GF-D8 (cell line): ENCODE measurements around the gene HES4.
"Not testable (repeated sequence)": the region's sequence is repeated elsewhere in the genome, so short reads cannot be mapped to it uniquely, and the experiment has no call there.

Experiments used
- DNase-seq: peaks from one replicate; lab custom pipeline; 2025; lab: John Stamatoyannopoulos, UW

The HES4 gene

DNA sequence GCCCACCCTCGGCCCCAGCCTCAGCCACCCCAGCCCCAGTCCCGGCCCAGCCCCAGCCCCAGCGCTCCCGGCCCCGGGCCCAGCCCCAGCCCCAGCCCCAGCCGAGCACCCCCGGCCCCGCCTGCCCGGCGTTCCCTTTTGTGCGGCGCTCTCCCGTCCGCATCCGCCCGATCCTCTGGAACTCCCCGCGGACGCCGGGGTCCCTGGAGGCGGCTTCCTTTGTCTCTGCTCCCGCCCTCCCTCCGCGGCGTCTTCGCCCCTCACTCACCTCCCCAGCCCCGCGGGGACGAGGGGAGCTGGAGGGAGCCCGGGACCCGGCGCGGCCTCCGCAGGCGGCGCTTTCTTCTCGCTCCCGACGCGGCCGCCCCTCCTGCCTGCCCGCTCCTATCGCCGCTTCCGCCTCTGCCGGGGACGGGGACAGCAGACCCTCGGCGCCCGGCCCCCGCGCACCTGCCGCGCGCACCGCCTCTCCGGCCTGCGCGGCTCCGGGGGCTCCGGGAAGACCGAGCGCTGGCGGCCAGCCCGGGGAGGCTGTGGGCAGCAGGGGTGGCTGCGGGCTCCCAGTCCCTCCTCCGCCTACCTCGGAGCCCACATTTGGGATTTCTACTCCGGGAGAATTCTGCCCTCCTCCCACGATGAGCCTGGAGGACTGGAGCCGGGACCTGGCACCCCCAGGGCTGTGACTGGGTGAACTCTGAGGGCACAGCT lies 34.0 kb upstream of the HES4 start:
- DNase-seq = no peak

DNA sequence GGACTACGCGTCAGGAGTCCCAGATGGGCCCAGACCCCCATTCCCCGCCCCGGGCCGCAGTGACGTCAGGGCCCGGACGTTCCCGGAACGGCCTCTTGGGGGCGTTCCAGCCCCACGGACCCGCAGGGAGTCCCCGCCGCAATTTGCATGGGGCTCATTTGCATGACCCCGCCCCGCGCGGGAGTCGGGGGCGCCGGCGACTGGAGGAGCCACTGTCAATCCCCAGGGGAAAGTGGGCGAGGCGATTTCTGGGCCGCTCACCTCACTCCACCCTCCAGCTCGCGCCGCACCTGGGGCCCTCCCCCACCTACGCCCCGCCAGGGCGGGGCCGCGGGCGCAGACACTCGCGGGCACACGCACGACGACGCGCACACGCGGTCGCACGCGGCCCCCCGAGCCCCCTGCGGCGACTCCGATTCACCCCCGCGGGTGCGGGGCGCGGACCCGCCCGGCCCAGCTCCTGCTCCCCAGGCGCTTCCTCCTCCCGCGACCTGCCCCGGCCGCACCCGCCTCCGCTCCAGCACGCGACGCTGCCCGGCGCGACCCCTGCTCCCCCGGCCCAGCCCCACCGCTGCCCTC lies 33.2 kb upstream of the HES4 start:
- peak; percentile 15 for DNase-seq

DNA sequence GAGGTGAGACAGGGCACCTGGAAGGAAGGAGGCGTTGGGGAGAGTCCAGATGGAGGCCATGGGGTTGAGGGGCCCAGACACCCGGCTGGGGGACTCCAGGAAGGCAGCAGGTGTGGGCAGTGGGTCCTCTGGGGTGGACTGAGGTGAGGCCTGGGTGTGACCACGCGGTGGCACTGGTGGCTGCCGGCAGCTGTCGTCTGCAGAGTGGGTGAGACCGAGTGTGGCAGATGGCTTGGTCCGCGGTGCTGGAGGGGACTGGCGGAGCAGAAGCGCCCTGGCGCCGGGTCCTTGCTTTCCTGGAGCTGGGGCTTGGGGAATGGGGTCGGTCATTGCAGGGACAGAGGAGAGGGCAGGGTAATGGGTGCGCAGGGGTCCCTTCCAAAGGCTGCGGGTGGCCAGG lies 32.5 kb upstream of the HES4 start:
- DNase-seq = no peak

DNA sequence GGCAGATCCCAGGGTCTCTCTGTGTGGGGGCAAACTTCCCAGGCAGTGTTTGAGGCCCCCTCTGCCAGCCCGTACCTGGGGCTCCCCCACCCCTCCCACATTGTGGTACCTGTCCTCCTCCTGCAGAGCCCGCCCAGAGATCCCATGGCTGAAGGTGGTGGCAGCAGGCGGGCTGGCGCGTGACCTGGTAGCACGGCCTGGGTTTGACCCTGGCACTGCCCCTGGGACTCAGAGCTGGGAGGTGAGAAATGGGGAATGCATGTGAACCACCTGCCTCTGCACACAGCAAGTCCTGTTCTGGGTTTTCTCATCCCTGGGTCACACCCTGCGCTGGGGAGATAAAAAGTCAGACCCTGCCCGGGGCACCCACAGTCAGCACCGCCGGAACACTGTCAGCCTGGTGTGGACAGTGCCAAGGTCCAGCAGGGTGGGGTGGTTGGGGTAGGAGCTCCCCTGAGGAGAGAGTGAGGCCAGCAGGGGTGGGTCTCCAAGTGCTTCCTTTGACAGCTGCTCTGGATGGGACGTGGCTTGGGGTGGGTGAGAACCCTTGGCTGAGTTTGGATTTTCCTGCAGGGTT lies 31.9 kb upstream of the HES4 start:
- no peak for DNase-seq

DNA sequence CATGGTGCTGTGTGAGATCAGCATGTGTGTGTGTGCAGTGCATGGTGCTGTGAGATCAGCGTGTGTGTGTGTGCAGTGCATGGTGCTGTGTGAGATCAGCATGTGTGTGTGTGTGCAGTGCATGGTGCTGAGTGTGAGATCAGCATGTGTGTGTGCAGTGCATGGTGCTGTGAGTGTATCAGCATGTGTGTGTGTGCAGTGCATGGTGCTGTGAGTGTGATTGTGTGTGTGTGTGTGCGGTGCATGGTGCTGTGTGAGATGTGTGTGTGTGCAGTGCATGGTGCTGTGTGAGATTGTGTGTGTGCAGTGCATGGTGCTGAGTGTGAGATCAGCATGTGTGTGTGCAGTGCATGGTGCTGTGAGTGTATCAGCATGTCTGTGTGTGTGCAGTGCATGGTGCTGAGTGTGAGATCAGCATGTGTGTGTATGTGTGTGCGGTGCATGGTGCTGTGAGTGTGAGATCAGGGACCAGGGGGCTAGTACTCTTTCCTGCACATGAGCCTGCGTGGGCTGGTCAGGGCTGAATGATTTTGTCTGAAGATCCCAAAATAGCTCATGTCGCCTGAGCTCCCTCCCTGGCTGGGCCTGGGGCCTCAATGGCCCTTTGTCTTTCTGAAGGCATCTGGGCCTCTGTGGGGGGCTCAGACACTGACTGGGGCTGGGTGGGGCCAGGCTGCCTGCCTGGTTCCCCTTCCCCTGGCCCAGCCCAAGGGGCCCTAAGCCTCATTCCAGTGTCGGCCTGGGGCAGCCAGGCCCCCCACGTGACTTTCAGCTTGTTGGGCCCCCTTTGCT lies 31.2 kb upstream of the HES4 start:
- not testable (repeated sequence) for DNase-seq

- no peak for DNase-seq
Observed at GRCh38 chr1:1027791-1028190, 27.9 kb upstream of the HES4 start.

DNA sequence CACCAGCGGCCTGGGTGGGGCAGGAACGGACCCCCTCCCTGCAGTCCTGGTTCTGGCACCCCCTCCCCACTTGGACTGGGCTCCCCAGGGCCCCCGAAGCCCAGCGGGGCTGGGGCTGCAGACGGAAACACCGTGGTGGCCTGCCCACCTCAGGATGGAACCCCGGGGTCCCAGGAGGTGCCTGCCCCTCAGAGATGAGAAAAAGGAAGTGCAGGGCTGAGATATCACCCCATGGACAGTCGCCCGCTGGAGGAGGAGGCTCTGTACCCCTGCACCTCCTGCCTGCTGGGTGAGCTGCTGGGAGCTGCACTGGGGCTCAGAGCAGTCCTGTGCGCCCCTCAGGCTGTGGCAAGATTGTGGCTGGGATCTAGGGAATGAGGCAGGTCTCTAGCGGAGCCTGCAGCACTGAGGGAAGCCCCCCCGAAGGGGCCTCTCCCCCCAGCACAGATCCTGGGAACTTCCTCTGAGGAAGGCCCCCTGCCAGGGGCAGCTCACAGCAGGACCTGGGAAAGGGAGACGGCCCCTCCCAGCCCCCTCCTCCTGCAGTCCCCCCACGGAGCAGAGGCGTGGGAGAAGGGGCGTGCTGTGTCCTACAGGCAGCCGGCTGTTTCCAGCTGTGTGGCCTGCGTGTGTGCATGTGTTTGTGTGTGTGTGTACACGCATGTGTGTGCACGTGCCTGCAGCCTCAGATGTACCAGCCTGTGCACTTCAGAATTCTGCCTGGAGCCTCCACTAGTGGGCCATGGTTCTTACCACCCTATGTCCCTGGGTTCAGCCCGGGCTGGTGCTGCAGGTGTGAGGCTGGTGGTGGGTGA lies 26.9 kb upstream of the HES4 start:
- DNase-seq = no peak

GRCh38 chr1:1025730-1026129 lies 25.8 kb upstream of the HES4 start:
- DNase-seq = no peak

DNA sequence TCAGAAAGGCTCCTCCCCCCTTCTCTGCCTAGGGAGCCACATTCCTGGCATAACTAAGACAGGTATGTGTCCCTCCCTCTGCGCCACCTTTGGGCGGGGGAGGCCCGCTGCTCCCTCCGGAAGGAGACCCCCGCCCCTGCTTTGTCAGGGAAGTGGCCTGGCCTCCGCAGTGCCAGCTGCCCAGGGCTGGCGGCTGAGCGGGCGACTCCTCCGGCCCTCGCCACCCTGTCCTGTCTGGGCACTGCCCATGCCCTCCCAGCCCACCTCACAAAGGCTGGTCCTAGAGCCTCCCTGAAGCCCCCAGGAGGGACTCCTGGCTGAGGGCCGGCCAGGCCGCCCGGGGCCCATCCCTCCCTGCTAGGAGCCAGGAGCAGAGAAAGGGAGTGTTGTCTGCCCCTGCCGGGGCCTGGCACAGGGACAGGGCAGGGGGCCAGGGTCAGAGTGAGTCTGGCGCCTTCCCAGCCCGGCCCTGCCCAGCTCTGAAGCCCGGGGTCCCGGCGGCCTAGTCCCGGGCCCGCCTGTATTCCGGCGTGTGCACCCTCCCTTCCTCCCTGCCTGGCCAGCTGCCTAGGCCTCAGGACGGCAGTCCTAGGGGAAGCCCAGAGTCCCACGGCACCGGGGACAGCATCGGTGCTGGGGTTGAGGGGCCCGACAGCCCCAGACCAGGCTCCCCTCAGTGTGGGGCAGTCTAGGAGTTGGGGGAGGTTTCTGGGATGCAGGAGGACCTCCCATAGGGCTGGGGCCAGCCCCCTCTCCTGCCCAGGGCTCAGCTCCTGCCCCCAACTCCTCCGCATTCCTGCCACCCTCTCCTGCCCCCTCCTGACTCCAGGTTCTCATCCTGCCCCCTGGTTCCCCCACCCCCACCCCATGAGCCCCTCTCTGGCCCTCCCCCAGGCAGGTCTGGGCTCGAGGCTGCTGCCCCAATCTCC lies 25.1 kb upstream of the HES4 start:
- DNase-seq = no peak

- no peak for DNase-seq
Observed at GRCh38 chr1:1024149-1024770, 24.4 kb upstream of the HES4 start.

DNA sequence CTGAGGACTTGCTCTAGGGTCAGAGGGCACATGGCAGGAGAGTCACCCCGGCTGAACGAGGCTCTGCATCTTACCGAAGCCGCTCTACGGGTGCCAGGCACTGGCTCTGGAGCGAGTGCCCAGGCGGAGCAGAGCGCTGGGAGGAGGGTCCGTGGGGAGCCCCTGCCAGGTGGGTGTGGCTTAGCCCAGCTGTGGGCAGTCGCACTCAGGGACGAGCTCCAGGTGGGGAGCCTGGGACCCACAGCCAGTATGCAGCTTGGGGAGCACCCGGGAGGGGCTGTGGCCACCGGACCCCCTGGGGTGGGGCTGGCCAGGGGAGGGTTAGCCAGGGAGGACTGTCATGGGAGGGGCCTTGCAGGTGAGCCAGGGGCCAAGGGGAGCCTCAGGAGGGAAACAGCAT lies 23.8 kb upstream of the HES4 start:
- no peak for DNase-seq

- no peak for DNase-seq
Observed at GRCh38 chr1:1022302-1023009, 22.6 kb upstream of the HES4 start.

GRCh38 chr1:1021920-1022259 lies 22.0 kb upstream of the HES4 start:
- no peak for DNase-seq

DNA sequence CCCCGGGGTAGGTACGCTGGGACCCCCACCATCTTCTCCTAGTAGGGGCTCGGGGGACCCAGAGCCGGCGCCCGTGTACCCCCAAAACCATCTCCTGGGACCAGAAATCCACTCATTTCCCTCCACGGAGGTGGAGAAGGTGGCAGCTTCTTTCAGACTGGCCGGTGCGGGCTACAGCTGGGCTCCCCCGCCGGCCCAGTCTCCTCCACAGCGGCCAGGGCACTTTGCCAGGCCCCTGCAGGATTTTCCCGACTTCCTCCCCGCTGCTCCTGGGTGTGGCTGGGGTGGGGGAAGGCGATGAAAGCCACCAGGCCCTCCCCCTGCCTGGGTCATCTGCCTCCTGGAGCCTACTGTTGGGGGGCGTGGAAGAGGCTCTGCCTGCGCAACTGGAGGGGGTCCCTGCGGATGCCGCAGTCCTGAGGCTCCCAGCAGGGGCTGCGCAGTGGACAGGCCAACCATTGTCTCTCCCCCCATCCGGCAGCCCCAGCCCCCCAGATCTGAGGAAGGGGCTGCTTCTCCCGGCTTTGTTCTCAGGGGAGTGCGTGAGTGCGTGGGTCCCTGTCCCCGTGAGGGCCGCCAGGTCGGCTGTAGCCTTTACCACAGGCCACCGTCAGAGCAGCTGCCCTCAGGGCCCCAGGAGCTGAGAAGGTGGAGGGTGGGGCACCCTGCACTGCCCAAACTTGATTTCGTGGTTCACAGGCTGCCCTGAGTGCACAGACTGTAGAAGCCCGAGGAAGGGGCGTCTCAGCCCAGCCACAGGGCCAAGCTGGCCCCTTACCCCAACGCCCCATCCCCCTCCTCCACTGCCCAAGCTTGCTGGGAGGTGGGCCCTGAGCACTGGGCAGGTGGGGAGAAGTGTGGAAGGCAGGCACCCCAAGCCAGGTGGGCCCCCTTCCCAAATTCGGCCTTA lies 21.4 kb upstream of the HES4 start:
- DNase-seq = no peak

DNA sequence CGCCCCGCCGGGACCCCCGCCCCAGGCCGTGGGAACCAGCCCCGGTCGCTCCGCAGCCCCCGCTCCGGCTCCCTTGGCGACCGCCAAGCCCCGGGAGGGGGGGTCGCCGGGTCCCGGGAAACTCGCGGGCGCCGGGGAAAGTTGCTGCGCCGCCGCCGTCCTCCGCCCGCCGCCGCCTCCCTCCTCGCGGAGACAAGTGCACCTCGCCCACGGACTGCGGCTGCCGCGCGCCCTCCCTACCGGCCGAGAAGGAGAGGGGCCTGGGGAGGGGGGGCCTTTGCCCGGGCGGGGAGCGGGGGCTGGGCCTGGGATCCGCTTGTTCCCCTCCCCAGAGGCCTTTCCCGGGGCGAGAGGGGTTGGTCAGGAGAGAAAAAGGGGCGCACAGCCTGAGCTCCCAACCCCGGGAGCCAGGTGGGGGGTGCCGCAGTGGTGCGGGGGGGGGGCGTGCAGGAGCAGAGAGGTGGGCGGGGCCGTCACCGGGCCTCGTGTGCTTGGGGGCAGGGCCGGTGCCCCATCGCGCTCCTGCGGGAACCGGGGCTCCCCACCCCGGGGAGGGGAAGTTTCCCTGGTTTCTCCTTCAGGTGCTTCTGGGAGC lies 20.6 kb upstream of the HES4 start:
- no peak for DNase-seq

GRCh38 chr1:1020000-1020404 lies 20.1 kb upstream of the HES4 start, which contains the start of gene AGRN:
TSS of gene AGRN (plus strand) at chr1:1020120. CDS start at chr1:1020173, 53 bp downstream.
- DNase-seq = no peak

GRCh38 chr1:1019122-1019999 lies 19.5 kb upstream of the HES4 start:
- DNase-seq = peak; percentile 21
